HCT116 (cell line): Measurements from ENCODE around the gene SOX15. TPM values are rescaled to one million over a fixed set of nuclear protein-coding genes. Genes with fewer than 3 reads are reported as not detected.

Experiments used
- ATAC-seq: fragments of 200-7000 bp; cut with Tn5 transposase; 2 replicates; pipeline ENCODE4 v1.9.1; 2020; ENCODE audit warnings: mild to moderate bottlenecking, moderate library complexity
- BruUV-seq: library from RNA; stranded (reverse); fragments of 400-500 nt; replicated peaks from 2 replicates; lab custom pipeline; 2021; lab: Mats Ljungman, UMichigan
- CTCF ChIA-PET: fragments of 300-600 bp; sonication (Branson Sonifier 250); formaldehyde crosslinking; loops from one replicate; lab custom pipeline; 2021; ENCODE audit warnings: antibody characterized with exemption; lab: Charles Lee
- POLR2A ChIA-PET: fragments of 300-600, 350-600 bp; sonication (Branson Sonifier 250); formaldehyde crosslinking; loops from one replicate; lab custom pipeline; 2021; ENCODE audit warnings: antibody characterized with exemption; lab: Charles Lee
- RAD21 ChIA-PET, 2 experiments: fragments of 300-600 bp; sonication (Branson Sonifier 250); formaldehyde crosslinking; loops; one replicate each; lab custom pipeline; 2023; ENCODE audit warnings: low total read pairs in 2 of 2; ENCODE audit not compliant: uncharacterized antibody in 2 of 2, unreplicated experiment in 2 of 2, low non-redundant PET in 1 of 2; lab: Charles Lee
- DNase-seq: peaks from one replicate; pipeline ENCODE4 v3.0.0-alpha.2; 2010; ENCODE audit warnings: low read depth, low spot score
- H2AFZ ChIP-seq: fragments of 200-600 bp; shearing (Covaris generic), sonication (generic); 2 replicates; pipeline ENCODE4 v1.6.1; 2017; ENCODE audit warnings: low read depth, mixed run types, mixed read lengths, antibody characterized with exemption, low read length; ENCODE audit not compliant: poor library complexity, severe bottlenecking
- H3K27ac ChIP-seq: 2 replicates; pipeline ENCODE4 v1.5.1; 2012; ENCODE audit warnings: low read depth, low read length
- H3K27me3 ChIP-seq: fragments of 200-600 bp; sonication (generic); 2 replicates; pipeline ENCODE4 v1.6.1; 2016; ENCODE audit warnings: mixed run types, low read length, mixed read lengths; ENCODE audit not compliant: insufficient read depth
- H3K36me3 ChIP-seq, 2 experiments: fragments of 200-500 bp in 1 of 2; fragments of 200-600 bp in 1 of 2; sonication (Bioruptor generic) in 1 of 2; sonication (generic) in 1 of 2; 2 replicates each; pipeline versions ENCODE4 v1.5.1 to v1.6.1; 2014 to 2016; ENCODE audit warnings: low read length in 2 of 2, inconsistent platforms in 1 of 2, mixed read lengths in 1 of 2, mixed run types in 1 of 2; ENCODE audit not compliant: insufficient read depth in 2 of 2, control insufficient read depth in 1 of 2
- H3K4me1 ChIP-seq, 2 experiments: fragments of 200-600 bp in 1 of 2; sonication (generic) in 1 of 2; 2 replicates each; pipeline versions ENCODE4 v1.5.1 to v1.6.1; 2012 to 2017; ENCODE audit warnings: low read length in 2 of 2, inconsistent platforms in 1 of 2, mild to moderate bottlenecking in 1 of 2, mixed read lengths in 1 of 2, mixed run types in 1 of 2, moderate library complexity in 1 of 2; ENCODE audit not compliant: insufficient read depth in 2 of 2, control insufficient read depth in 1 of 2
- H3K4me2 ChIP-seq: fragments of 200-600 bp; sonication (generic); 2 replicates; pipeline ENCODE4 v1.6.1; 2017; ENCODE audit warnings: mixed run types, low read length, mixed read lengths
- H3K4me3 ChIP-seq, 2 experiments: fragments of 200-600 bp in 1 of 2; sonication (generic) in 1 of 2; replicated peaks in 1 of 2; 2 replicates each; pipeline ENCODE4 v1.5.1; 2011 to 2016; ENCODE audit warnings: low read length in 2 of 2, control low read depth in 1 of 2, low read depth in 1 of 2, mild to moderate bottlenecking in 1 of 2, mixed read lengths in 1 of 2, mixed run types in 1 of 2
- H3K79me2 ChIP-seq: fragments of 200-600 bp; sonication (generic); 2 replicates; pipeline ENCODE4 v1.6.1; 2017; ENCODE audit warnings: mild to moderate bottlenecking, mixed run types, low read length, moderate library complexity, mixed read lengths; ENCODE audit not compliant: insufficient read depth
- H3K9ac ChIP-seq: fragments of 200-600 bp; sonication (generic); 2 replicates; pipeline ENCODE4 v1.6.1; 2016; ENCODE audit warnings: low read length, mixed read lengths
- H3K9me2 ChIP-seq: fragments of 200-600 bp; sonication (generic), shearing (Covaris generic); 2 replicates; pipeline ENCODE4 v1.6.1; 2017; ENCODE audit warnings: mixed run types, mild to moderate bottlenecking, moderate library complexity; ENCODE audit not compliant: insufficient read depth
- H3K9me3 ChIP-seq, 2 experiments: fragments of 200-500 bp in 1 of 2; fragments of 200-600 bp in 1 of 2; sonication (Bioruptor generic) in 1 of 2; sonication (generic) in 1 of 2; 2 replicates each; pipeline ENCODE4 v1.6.1; 2014 to 2017; ENCODE audit warnings: low read length in 2 of 2, mixed read lengths in 2 of 2, inconsistent platforms in 1 of 2, low read depth in 1 of 2, mild to moderate bottlenecking in 1 of 2, mixed run types in 1 of 2, moderate library complexity in 1 of 2; ENCODE audit not compliant: control insufficient read depth in 1 of 2, insufficient read depth in 1 of 2
- H4K20me1 ChIP-seq: fragments of 200-600 bp; sonication (generic), shearing (Covaris generic); 2 replicates; pipeline ENCODE4 v1.6.1; 2017; ENCODE audit warnings: mixed run types, mild to moderate bottlenecking, moderate library complexity; ENCODE audit not compliant: insufficient read depth
- ATF3 ChIP-seq: IDR thresholded peaks from 2 replicates; pipeline ENCODE4 v1.6.1; 2012
- CTCF ChIP-seq, 3 experiments: fragments of 200-600 bp in 1 of 3; sonication (generic) in 1 of 3; IDR thresholded peaks in 2 of 3; conservative IDR thresholded peaks in 1 of 3; 2 replicates each; pipeline ENCODE4 v1.5.1; 2012 to 2017; ENCODE audit warnings: low read depth in 2 of 3, low read length in 2 of 3, antibody characterized with exemption in 1 of 3, borderline replicate concordance in 1 of 3, control low read depth in 1 of 3, mild to moderate bottlenecking in 1 of 3, mixed read lengths in 1 of 3, mixed run types in 1 of 3, moderate library complexity in 1 of 3; ENCODE audit not compliant: insufficient read depth in 1 of 3
- EGR1 ChIP-seq: IDR thresholded peaks from 2 replicates; pipeline ENCODE4 v1.6.1; 2012; ENCODE audit warnings: low read depth
- ELF1 ChIP-seq: IDR thresholded peaks from 2 replicates; pipeline ENCODE4 v1.6.1; 2012; ENCODE audit warnings: low read depth, borderline replicate concordance
- EZH2 ChIP-seq: fragments of 200-600 bp; sonication (generic); IDR thresholded peaks from 2 replicates; pipeline ENCODE4 v1.6.1; 2017; ENCODE audit warnings: antibody characterized with exemption, mixed run types
- EZH2phosphoT487 ChIP-seq: fragments of 200-600 bp; IDR thresholded peaks from 2 replicates; pipeline ENCODE4 v1.6.1; 2018; ENCODE audit warnings: antibody characterized with exemption, borderline replicate concordance
- FOSL1 ChIP-seq: IDR thresholded peaks from 2 replicates; pipeline ENCODE4 v1.6.1; 2012; ENCODE audit warnings: low read depth
- JUND ChIP-seq: IDR thresholded peaks from 2 replicates; pipeline ENCODE4 v1.6.1; 2012
- POLR2A ChIP-seq: IDR thresholded peaks from 2 replicates; pipeline ENCODE4 v1.7.0; 2011; ENCODE audit warnings: borderline replicate concordance; ENCODE audit not compliant: insufficient read depth, insufficient read length; ENCODE audit errors: extremely low read depth
- RAD21 ChIP-seq: IDR thresholded peaks from 2 replicates; pipeline ENCODE4 v1.6.1; 2012; ENCODE audit warnings: low read depth, mild to moderate bottlenecking
- REST ChIP-seq: IDR thresholded peaks from 2 replicates; pipeline ENCODE4 v1.6.1; 2012; ENCODE audit warnings: low read depth
- SIN3A ChIP-seq: IDR thresholded peaks from 2 replicates; pipeline ENCODE4 v1.6.1; 2012; ENCODE audit warnings: low read depth
- SP1 ChIP-seq: IDR thresholded peaks from 2 replicates; pipeline ENCODE4 v1.6.1; 2012; ENCODE audit warnings: low read depth
- SRF ChIP-seq: IDR thresholded peaks from 2 replicates; pipeline ENCODE4 v1.6.1; 2012; ENCODE audit warnings: low read depth
- YY1 ChIP-seq: IDR thresholded peaks from 2 replicates; pipeline ENCODE4 v1.6.1; 2011; ENCODE audit warnings: low read length, low read depth, moderate library complexity, mild to moderate bottlenecking; ENCODE audit not compliant: insufficient replicate concordance; ENCODE audit errors: extremely low read depth
- ZFX ChIP-seq: fragments of 450-650 bp; IDR thresholded peaks from 2 replicates; pipeline ENCODE4 v1.6.1; 2017
- intact Hi-C: fragments of 100-400 bp; cut with micrococcal nuclease; formaldehyde crosslinking; loops from 2 replicates; pipeline ENCODE4 v1.10.0; 2022
- total RNA-seq: library from RNA; stranded (reverse); gene quantifications from one replicate; pipeline ENCODE4 v1.2.1, GENCODE V29; 2021; ENCODE audit not compliant: unreplicated experiment

Gene SOX15
- total RNA-seq, 1 experiment from 2014 or later: 0.69 TPM

GRCh38 chr17:7618608-7619007 lies 28.7 kb upstream of the SOX15 start:
- Histone ChIP-seq H3K27me3 (no peaks in the 10 kb centered on the region), H3K4me3 (no peak overlapping the region), H3K27ac (no peak overlapping the region), H3K4me1 (peaks cover 3 to 10% of the 10 kb centered on the region in 2 experiments; a peak in 3 of 4 replicates), H3K4me2 (no peak overlapping the region), H3K9me2 (no peaks in the 10 kb centered on the region), H3K36me3 (no peaks in the 10 kb centered on the region), H3K9ac (no peak overlapping the region), H3K79me2 (peaks cover 7% of the 10 kb centered on the region), H4K20me1 (no peaks in the 10 kb centered on the region), H2AFZ (no peak overlapping the region), H3K9me3 (no peaks in the 10 kb centered on the region)
- CTCF ChIA-PET: interaction anchor here (2.2 kb wide), 1 partner anchor 14 kb away, joined by 7 read pairs; no protein-coding TSS in a partner anchor
- POLR2A ChIA-PET: interaction anchor here (1.7 kb wide), 1 partner anchor 9 kb away, joined by 5 read pairs; the partner anchor contains the start of gene SAT2
- ATAC-seq: no peak
- no TSS peak for BruUV-seq
- RAD21 ChIA-PET: no interaction called here
- TF ChIP-seq ZFX (no peak), REST (no peak), EZH2phosphoT487 (no peak), ELF1 (no peak), EZH2 (no peak), SP1 (no peak), CTCF (IDR thresholded peaks at IDR 0.05 in 2 of 3, conservative IDR thresholded peaks at IDR 0.05 in 1 of 3; ENCODE audit: borderline replicate concordance in 1 of 3, insufficient read depth in 1 of 3, low read depth in 2 of 3, low read length in 2 of 3) (no peak), ATF3 (no peak), FOSL1 (no peak), YY1 (no peak), JUND (no peak), RAD21 (no peak), EGR1 (no peak), SRF (no peak), SIN3A (no peak), POLR2A (no peak)
- intact Hi-C loops: no loop called here
- no peak for DNase-seq
